SK-N-MC (cell line): ENCODE results near the gene RAB2B.

Experiments
- EZH2 ChIP-seq: fragments of 200-600 bp; sonication (generic); IDR thresholded peaks from one replicate; pipeline ENCODE4 v1.6.1; 2017; ENCODE audit warnings: antibody characterized with exemption
- POLR2AphosphoS5 ChIP-seq: IDR thresholded peaks from 2 replicates; pipeline ENCODE4 v1.6.1; 2012; ENCODE audit warnings: mild to moderate bottlenecking, low read depth, low read length, borderline replicate concordance

DNA sequence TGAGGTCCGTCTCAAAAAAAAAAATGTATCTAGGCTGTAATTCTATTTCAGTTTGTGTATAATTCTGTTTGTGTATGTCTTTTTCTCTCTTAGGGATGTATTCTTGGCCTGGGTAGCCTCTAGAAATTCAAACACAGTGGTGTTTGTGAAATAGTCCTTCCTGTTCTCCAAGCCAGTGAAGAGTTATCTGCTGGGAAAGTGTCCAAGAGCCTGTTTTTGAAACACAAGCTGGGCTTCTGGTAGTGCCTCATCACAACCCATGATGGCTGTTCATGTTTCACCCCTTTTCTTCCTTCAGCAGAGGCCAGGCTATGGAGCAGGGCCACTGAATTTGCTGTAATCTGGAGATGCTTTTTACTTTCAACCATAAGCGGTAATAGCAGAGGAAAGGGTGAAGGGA lies 19.7 kb upstream of the RAB2B start:
- TF ChIP-seq POLR2AphosphoS5: no peak
- TF ChIP-seq EZH2: no peak
